ENCODE measurements around the gene AKR7A3. TPM values are rescaled to one million over a fixed set of nuclear protein-coding genes. Genes with fewer than 3 reads are reported as not detected.

AKR7A3 gene
- total and polyA plus RNA-seq, 9 donors, result 0.23 to 3.5 (median 2.0) TPM

DNA sequence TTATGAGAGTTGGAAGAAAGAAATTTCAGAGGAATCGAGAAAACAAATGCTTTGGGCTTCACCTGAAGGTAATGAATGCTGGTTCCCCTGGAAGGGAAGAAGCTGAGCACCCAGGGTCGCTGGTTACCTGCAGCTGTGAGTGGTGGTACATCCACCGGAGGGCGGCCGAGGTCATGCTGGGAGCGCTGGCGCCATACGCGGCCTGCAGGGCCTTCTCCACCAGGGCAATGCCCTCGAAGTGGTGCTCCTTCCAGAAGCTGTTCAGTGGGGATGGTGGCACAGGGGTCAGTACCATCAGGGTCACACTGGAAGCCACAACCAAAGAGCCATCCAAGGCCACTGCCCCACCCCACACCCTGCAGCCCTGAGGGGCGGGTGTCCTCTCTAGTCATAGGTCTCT, 20.1 kb downstream of the AKR7A3 start:
- H3K27me3 ChIP-seq, result no peaks in the 10 kb centered on the region
- no peak overlapping the region for H3K4me3 ChIP-seq
- intact Hi-C loops (cut with DNase I), result no loop called here
- DNase-seq, result no peak
- H3K27ac ChIP-seq, result no peak overlapping the region
- no peaks in the 10 kb centered on the region for H3K4me1 ChIP-seq (ENCODE audit: insufficient read depth)
- WGBS, 3 donors, result 78 to 86% (median 85%) methylated on average over 11 of the region's 11 CpGs
- no peaks in the 10 kb centered on the region for H3K36me3 ChIP-seq
- no peak for TF ChIP-seq POLR2A (IDR thresholded peaks at IDR 0.05)
- TF ChIP-seq, protein P1, sequence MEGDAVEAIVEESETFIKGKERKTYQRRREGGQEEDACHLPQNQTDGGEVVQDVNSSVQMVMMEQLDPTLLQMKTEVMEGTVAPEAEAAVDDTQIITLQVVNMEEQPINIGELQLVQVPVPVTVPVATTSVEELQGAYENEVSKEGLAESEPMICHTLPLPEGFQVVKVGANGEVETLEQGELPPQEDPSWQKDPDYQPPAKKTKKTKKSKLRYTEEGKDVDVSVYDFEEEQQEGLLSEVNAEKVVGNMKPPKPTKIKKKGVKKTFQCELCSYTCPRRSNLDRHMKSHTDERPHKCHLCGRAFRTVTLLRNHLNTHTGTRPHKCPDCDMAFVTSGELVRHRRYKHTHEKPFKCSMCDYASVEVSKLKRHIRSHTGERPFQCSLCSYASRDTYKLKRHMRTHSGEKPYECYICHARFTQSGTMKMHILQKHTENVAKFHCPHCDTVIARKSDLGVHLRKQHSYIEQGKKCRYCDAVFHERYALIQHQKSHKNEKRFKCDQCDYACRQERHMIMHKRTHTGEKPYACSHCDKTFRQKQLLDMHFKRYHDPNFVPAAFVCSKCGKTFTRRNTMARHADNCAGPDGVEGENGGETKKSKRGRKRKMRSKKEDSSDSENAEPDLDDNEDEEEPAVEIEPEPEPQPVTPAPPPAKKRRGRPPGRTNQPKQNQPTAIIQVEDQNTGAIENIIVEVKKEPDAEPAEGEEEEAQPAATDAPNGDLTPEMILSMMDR (IDR thresholded peaks at IDR 0.05), result no peak
- no peaks in the 10 kb centered on the region for H3K9me3 ChIP-seq

DNA sequence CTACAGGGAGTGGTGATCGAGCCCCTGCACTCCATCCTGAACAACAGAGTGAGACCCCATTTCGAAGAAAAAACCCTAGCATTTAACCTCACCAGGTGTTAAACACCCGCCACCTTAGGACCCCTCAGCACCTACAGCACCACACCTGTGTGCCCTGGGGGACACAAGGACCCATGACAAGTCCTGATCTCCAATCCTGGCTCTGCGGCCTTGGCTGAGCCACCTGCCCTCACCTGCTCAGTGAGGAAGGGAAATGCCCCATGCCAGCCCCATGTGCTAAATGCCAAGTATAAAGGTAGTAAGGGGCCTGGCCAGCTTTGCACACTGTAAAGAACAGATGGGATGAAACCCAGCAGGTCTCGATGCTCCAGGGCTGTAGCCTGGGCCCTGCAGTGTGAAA, 25.8 kb downstream of the AKR7A3 start:
- H3K4me3 ChIP-seq, result no peak overlapping the region
- DNase-seq, result no peak
- WGBS, 3 donors, result 84 to 91% (median 91%) methylated on average over 5 of the region's 5 CpGs
- H3K27me3 ChIP-seq, result no peaks in the 10 kb centered on the region
- H3K9me3 ChIP-seq, result no peaks in the 10 kb centered on the region
- no peaks in the 10 kb centered on the region for H3K4me1 ChIP-seq (ENCODE audit: insufficient read depth)
- intact Hi-C loops (cut with DNase I), result no loop called here
- H3K27ac ChIP-seq, result no peak overlapping the region
- no peaks in the 10 kb centered on the region for H3K36me3 ChIP-seq
- TF ChIP-seq POLR2A (IDR thresholded peaks at IDR 0.05), result no peak
- TF ChIP-seq EP300 (IDR thresholded peaks at IDR 0.05), result no peak
- TF ChIP-seq, protein P1 (IDR thresholded peaks at IDR 0.05), result no peak

DNA sequence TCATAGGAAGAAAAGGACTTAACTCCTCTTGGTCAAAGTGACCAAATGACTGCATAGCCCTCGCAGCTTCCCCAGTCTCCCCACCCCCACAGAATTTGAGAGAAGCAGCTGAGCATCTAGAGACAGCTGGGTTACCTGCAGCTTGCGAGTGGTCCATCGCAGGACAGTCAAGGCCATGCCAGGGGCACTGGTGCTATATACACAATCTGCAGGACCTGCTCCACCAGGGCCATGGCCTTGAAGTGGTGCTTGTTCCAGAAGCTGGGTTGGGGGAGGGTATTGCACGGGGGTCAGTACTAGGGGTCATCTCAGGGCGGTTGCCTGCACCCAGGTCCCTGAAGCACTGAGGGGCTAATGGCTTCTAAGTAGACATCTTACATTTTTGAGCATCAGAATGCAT, 26.5 kb downstream of the AKR7A3 start:
- no peaks in the 10 kb centered on the region for H3K36me3 ChIP-seq
- no peaks in the 10 kb centered on the region for H3K4me1 ChIP-seq (ENCODE audit: insufficient read depth)
- intact Hi-C loops (cut with DNase I), result no loop called here
- TF ChIP-seq, protein P1 (IDR thresholded peaks at IDR 0.05), result no peak
- TF ChIP-seq EP300 (IDR thresholded peaks at IDR 0.05) (no peak), POLR2A (IDR thresholded peaks at IDR 0.05) (no peak)
- no peak overlapping the region for H3K4me3 ChIP-seq
- DNase-seq, result no peak
- 50 to 74% (median 62%) methylated on average over 5 of the region's 5 CpGs for WGBS, 3 donors
- no peak overlapping the region for H3K27ac ChIP-seq
- H3K27me3 ChIP-seq, result no peaks in the 10 kb centered on the region
- H3K9me3 ChIP-seq, result no peaks in the 10 kb centered on the region

- intact Hi-C loops (cut with DNase I), result no loop called here
- DNase-seq, result no peak
- Histone ChIP-seq H3K27me3 (no peaks in the 10 kb centered on the region), H3K4me1 (ENCODE audit: insufficient read depth) (no peaks in the 10 kb centered on the region), H3K27ac (no peak overlapping the region), H3K4me3 (no peak overlapping the region), H3K9me3 (no peaks in the 10 kb centered on the region), H3K36me3 (no peaks in the 10 kb centered on the region)
- WGBS, 3 donors, result 58 to 65% (median 60%) methylated on average over 21 of the region's 21 CpGs
- no peak for TF ChIP-seq POLR2A (IDR thresholded peaks at IDR 0.05)
- TF ChIP-seq, protein P1 (IDR thresholded peaks at IDR 0.05), result no peak
- TF ChIP-seq EP300 (IDR thresholded peaks at IDR 0.05), result no peak
Observed at GRCh38 chr1:19260211-19261138, 28.1 kb downstream of the AKR7A3 start.

Measured in ovary (tissue), 9 donors.